ENCODE results near the gene UNC5A.

Gene UNC5A

DNA sequence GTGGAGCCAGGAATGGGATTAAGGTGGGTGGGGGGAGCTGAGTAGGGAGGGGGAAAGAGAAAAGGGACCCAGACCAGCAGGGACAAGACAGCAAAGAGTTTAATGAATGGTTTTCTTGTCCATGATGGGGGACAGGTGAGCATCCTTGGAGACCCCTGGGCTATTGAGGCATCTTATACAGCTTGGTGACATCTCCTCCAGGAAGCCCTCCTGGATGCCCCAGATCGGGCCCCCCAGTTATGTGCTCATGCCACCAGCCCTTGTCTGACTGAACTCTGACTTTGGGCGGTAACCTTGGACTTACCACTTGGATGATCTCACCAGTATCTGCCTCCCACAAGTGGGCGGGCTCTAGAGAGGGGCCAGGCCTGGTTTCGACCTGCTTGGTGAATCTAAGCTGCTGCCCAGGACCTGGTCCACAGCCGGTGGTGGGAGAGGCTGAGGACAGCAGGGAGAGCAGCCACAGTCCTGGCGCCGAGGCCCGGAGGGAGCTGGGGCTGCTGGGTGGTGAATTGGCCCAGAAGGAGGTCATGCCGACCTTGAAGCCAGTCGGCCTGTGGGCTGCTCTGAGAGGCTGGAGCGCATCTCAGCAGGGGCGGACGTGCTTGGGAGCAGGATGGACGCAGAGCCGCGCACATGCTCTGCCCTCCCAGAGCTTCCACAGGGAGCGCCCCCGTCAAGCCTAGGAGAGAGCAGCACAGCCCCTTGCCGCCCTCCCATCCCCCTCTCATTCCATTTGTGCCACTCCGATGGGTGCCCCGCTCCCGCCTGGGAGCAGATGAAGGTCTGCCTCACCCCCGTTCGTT is 36.2 kb downstream of the UNC5A start:
- no peak for DNase-seq (ENCODE audit: low spot score)

DNA sequence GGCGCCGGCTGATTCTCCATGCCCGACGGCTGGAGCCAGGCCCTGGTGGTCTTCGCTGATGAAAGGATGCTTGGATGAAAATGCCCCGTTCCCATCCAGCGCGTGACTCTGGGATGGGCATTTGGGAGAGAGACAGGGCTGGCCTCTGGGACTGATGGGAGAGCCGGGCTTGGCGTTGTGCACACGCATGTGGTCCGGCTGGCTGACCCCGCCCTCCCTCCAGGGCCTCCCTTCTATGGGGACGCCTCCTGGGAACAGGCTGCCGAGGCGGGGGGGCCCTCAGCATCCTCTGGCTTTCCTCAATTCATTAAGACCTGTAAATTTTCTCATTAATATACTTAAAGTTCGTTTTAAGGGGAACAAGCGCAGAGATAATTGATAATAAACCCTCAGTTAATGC is 36.8 kb downstream of the UNC5A start:
- no peak for DNase-seq (ENCODE audit: low spot score)

DNA sequence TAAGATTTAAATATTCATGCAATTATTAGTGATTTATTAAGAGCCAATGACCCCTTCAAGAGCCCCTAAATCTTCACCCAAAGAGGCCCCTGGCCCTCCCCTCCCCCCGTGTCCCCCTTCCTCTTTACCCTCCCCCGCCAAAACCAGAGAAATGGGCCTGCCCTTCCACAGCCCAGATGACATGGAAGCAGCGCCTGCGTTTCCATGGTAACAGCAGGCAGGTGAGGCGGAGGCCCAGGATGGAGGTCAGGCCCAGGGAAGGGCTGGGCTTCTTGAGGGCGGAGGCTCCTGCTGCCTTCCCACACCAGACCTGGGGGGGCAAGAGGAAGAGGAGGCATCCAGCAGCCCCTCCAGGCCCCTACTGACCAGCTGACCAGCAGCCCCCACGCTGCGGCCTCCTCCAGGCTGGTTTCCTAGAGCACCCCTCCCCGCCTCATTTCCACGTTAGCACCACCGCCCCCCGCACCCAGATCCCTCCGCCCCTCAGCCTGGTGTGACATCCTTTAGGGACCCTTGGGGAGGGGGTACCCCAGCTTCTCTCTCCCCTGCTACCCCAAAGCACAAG is 37.4 kb downstream of the UNC5A start:
- no peak for DNase-seq (ENCODE audit: low spot score)

DNA sequence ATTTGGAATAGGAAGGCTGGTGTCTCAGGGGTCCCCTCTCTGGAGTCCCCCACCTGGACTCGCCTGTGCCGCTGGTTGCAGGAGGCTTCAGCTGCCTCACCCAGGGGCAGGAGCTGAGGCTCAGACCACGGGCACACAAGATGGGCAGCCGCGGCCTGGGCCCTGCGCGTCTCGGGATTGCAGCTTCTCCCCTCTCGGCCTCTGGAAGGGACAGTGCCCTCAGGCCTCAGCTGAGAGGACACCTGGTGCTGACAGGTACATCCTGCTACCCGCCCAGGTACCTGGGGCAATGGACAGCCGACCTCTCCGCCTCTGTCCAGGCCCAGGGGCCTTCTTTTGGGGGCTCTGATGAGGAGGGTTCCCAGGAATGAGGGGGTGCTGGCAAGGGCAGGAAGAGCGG is 38.3 kb downstream of the UNC5A start:
- no peak for DNase-seq (ENCODE audit: low spot score)

DNA sequence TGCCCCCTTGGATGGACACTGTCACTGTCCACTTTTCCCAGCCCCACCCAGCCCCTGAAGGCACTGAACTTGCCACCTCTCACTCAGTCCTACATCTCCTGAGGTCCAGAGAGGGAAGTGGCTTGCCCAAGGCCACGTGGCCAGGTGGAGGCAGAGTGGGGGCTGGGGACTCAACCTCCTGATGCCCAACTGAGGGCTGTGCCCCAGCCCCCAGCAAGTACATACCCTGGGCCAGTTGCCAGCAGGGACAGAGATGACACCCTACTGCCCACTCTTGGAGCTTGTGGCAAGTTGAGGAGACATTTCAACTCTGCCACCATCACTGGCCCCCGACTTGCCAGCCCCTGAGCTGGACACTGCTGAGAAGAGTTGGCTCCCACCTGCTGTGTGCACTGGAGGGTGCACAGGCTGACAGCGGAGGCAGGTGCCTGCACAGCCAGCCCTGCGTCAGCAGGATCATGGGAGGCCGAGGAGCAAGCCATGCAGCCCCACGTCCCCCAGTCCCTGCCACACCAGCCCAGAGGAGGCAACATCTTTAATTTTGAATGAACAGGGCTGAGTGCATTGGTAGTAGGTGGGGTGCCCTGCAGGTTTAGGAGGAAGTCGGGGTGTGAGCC is 39.4 kb downstream of the UNC5A start:
- no peak for DNase-seq (ENCODE audit: low spot score)

GRCh38 chr5:176850371-176851245 is 40.2 kb downstream of the UNC5A start:
- no peak for DNase-seq (ENCODE audit: low spot score)

DNA sequence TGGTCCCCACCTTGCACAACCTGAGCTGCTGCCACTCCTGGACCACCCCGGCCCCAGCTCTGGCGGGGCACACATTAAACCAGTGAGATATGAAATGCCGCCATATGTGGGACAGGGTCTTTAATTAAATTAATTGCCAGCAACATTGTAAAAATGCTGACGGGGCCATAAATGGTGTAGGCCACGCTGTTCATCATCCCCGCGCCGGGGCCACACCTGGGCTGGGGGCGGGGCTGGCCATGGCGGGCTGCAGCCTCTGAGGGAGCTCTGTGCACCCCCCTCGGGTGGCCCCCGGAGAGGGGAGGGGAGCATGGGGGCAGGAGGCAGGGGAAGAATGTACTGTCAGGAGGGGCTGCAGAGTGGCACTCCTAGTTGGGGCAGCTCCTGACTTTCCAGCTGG is 41.0 kb downstream of the UNC5A start:
- no peak for DNase-seq (ENCODE audit: low spot score)

GRCh38 chr5:176851871-176852658 is 41.7 kb downstream of the UNC5A start:
- DNase-seq (ENCODE audit: low spot score) = no peak

- no peak for DNase-seq (ENCODE audit: low spot score)
Measured at GRCh38 chr5:176853151-176853778, 42.9 kb downstream of the UNC5A start.

- DNase-seq (ENCODE audit: low spot score) = no peak
Measured at GRCh38 chr5:176854164-176854563, 43.8 kb downstream of the UNC5A start.

DNA sequence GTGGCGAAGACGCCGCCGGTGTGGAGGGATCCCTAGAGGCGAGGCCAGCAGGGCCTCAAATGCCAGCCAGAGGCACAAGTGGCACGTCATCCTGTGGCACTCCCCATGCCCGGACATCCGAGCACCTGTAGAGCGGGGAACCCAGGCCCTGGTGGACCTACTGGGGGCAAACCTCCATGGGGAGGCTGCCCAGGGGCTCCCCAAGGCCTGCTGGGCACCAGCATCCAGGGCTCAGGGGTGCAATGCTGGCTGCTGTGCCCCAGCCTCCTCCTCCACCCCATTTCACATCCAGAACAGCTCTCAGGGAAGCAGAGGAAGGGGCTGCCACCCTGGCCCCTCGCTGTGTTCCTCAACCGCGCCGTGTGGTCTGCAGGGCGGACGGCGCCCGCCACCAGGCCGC is 45.2 kb downstream of the UNC5A start:
- no peak for DNase-seq (ENCODE audit: low spot score)

DNA sequence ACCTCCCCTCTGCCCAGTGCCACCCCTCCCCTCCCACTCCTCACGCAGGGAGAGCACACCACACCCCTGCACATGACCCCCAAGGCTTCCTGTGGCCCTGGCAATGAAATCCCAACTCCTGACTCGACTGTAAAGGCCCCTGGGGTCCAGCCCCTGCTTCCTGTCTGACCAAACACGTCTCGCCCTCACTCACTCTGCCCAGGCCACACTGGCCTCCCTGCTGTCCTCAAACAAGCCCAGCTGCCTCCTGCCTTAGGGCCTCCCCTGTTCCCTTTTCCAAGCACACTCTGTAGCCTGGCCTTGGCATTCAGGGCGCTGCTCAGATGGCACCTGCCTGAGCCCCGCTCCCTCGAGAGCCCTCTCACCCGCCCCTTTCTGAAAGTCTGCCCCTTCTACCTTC is 46.4 kb downstream of the UNC5A start:
- DNase-seq (ENCODE audit: low spot score) = no peak

DNA sequence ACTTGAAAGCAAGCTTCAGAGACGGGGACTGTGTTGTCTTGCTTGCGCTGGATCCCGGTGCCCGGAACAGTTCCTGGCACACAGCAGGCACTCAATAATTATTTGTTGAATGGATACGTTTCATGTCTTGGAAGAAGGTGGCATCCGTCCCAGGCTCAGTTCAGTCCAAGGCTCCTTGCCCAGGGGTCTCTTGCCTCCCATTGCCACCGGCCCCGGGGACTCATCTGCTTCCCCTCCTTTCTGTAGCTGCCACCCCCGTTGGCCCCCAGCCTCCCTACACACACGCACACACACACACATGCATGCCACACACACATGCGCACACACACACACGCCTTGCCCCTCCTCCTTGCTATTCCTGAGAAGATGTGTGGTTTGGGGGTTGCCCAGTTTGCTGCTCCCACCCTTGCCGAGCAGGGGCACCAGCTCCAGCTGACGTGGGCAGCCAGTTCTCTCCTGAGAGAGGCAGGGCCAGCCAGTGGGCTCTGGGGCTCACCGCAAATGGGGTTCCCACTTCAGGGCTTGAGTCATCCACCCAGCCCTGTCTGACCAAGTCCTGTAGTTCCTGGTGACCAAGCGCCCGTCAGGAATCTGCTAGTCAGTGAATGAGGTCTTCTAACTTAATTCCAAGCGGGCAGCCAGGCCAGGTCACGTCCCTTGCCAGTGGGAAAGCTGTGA is 47.0 kb downstream of the UNC5A start:
- no peak for DNase-seq (ENCODE audit: low spot score)

- no peak for DNase-seq (ENCODE audit: low spot score)
Measured at GRCh38 chr5:176857894-176858273, 47.5 kb downstream of the UNC5A start.

DNA sequence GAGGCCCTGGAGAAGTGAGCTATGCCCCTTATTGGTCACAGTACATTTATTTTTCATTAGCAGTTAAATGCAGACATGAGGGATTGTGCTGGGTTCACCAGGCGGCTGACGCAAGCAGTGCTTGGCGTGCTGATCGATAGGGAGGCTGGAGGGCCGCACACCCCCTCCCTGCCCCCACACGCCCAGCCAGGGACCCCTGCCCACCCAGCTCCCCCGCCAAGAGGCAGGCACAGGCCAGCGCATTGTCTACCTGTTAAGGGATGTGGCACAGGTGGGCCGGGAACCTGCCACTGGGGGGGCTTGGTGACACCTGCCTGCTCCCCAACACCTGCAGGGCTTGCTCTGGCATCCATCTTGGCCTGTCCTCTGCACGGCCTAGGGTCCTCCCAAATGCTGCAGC is 49.6 kb downstream of the UNC5A start:
- DNase-seq (ENCODE audit: low spot score) = no peak

DNA sequence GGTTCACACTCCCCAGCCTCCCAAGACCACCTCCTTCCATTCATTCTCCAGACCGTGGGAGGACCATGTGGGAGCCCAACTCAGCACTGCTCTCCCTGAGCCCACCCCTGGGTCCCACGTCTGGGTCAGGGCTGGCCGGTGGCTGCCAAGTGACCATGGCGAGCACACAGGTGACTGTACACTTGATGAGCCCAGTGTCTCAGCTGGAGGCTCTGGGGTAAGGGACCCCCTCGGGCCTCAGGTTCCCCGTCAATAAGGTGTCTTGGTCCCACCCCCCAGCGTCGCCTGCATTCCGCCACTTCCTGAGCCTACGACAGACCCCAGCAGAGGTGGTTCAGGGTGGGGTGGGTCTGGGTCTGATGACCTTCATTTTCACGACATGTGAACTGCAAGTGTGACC is 50.0 kb downstream of the UNC5A start:
- no peak for DNase-seq (ENCODE audit: low spot score)

DNA sequence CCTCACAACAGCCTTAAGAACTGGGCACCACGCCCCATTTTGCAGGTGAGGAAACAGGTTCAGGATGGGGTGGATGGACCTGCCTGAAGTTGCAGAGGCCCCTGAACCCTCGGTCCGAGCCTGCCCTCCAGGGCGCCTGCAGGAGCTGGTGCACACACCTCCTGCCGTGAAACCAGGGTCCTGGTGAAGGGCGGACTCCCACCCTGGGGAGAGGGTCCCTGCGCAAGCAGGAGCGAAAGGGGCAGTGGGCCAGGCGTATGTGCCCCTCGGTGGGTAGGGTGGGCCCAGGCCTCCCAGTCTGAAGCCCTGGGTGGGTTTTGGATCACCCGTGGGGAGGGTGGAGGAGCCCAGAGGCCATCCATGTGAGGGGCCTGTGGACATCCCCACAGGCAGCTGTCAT is 50.9 kb downstream of the UNC5A start:
- no peak for DNase-seq (ENCODE audit: low spot score)

DNA sequence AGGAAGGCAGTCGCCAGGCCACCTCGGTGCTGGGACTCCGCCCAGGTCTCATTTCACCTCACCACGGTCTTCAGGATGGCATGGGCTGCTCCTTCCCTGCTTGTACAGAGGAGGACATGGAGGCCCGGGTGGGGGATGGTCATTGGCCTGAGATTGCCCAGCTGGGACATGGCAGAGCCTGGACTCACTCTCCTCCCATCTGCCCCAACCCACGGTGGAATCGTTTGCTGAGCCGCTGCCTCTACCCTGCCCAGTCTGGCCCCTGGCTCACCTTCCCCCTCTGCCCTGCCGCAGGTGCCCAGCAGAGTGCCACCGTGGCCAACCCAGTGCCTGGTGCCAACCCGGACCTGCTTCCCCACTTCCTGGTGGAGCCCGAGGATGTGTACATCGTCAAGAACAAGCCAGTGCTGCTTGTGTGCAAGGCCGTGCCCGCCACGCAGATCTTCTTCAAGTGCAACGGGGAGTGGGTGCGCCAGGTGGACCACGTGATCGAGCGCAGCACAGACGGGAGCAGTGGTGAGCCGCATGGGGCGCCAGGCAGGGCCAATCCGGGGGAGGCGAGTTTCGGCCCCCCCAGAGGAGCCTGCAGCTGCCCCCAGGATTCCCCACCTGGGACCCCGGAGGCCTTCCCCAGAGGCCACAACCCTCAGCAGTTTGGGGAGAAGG is 52.1 kb downstream of the UNC5A start:
- no peak for DNase-seq (ENCODE audit: low spot score)

DNA sequence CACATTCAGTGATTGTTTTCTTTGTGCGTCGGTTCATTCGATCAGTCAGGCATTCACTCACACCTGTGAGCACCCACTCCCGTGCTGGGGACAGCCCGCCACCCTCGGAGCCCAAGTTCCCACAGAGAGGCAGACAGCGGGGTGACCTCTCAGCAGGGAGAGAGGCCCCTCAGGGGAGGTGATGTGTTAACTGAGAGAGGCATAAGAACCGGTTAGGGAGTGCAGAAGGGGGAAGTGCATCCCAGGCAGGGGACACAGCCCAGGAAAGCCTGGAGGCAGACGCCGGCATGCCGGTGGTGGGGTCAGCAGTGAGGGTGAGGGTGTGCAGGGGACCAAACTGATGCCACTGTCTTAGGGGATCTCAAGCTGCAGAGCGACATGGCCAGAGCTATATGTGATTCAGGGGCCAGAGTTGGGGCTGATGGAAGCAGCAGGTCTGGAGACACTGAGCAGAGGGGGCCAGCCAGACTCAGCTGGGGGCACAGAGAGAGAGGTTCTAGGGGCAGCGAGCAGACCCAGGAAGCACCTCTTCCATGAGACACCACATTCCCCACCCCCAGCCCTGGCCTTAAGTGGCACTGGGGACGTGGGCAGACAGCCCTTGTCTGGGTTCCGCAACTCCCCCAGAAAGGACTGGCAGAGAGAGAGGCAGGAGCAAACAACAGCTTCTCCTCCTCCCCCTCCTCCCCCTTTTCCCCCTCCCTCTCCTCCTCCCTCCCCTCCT is 52.8 kb downstream of the UNC5A start:
- DNase-seq (ENCODE audit: low spot score) = no peak

DNA sequence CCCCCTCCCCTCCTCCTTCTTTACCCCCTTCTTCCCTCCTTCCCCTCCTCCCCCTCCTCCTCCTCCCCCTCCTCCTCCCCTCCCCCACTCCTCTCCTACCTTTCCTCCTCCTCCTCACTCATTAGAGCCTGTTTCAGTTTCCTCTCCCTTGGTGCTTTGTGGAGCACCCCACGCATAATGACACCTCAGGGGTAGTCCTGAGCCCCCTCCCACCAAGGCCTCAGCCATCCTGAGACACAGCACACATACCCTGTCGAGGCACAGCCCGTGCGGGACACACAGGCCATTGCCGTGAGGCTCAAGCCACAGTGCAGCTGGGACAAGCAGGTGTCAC is 53.4 kb downstream of the UNC5A start:
- DNase-seq (ENCODE audit: low spot score) = no peak

All from ecto neural progenitor cell (in vitro differentiated cells).